ENCODE results near the gene CBX2.

Gene CBX2

DNA sequence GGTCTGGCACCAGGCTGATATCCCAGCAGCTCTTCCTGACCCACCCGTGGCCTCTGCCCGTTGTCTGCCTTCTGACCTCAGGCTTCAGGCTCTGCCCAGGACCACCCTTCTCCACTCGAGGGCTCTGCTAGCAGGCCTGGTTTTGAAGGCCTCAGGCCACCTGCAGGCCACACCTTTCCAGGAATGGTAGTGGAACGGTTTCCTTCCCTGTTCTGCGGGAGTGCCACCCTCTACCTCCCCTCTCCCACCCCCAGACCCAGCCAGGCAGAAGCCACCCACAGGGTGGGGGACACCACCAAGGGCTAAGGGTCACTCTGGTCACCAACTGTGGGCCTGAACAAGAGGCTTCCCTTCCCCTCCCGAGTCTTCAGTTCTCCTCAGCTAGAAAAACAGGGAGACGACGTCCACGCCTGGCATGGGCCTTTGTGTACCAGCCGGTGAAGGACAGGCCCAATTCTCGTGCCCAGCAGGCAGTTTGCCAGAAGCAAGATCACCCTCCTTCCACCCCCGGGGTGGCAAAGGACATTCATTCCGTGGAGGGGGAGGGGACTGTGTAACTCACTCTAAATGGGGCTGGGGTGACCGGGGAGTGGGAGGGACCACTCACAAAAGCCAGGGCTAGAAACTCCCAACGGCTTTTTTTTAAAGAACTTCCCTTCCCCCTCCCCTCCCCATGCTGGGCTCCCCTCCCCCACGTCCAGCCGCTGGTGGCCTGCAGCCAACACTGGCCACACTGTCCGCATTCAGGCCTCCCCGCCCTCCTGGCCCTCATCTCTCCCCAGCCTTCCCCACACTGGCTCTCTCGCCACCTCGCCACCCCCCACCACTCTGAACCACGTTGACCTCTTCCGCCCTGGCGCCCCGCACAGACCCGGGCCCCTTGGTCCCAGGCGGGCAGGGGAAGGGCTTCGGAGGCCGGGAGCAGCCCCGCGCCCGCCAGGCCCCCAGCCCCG, 53.6 kb downstream of the CBX2 start:
- DNase-seq: no peak

DNA sequence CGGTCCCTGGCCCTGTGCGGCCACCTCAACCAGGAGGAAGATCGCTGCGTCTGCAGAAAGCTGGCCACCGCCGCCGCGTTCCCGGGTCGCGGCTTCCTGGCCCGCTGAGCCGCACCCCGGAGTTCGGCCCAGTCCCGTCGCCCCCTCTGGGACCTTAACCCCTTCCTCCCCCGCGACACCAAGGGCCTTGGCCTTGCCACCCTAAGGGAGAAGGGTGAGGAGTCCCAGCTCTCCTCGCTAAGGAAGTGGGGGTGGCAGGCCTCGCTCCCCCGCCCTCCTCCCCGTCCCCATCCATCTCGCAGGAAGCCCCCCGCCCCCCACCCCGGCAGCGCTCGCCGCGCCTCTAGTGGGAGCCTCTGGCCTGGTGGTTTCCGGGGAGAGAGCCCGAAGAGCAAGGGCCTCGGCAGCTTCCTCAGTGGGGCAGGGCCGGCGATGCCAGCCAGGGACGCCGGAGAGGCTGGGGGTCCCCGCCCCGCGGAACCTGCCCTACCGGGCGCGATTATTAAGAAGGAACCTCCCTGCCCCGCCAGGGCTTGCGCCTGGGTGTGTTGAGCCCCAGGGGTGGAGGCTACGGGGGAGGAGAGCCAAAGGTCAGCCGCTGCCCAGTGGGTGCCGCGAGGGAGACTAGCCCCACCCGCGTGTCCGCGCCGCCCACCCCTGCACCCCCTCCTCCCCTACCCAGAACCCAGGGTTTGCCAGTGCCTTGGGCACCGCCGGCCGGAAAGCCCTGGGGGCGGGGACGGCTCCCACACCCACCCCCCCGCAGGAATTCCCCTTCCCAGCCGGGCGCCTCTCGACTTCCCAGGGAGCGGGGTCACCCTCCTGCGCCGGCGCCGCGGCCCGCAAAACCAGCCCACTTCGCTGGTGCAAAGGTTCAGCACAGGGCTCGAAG, 54.5 kb downstream of the CBX2 start:
- no peak for DNase-seq

DNA sequence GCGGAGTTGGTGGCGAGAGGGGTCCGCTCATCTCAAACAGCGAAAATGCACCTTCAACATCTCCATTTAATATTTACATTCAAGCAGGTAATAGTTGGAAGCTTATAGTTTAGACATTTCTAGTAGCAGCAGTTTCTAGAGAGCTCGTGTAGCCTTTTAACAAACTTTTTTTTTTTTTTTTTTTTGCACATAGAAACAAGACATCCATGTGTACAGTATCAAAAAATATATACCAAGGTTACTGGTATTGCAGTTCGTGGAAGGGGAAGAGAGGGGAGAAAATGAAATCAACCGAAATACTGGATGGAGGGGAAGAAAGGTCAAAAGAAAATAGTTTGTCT, 55.1 kb downstream of the CBX2 start:
- DNase-seq: no peak

DNA sequence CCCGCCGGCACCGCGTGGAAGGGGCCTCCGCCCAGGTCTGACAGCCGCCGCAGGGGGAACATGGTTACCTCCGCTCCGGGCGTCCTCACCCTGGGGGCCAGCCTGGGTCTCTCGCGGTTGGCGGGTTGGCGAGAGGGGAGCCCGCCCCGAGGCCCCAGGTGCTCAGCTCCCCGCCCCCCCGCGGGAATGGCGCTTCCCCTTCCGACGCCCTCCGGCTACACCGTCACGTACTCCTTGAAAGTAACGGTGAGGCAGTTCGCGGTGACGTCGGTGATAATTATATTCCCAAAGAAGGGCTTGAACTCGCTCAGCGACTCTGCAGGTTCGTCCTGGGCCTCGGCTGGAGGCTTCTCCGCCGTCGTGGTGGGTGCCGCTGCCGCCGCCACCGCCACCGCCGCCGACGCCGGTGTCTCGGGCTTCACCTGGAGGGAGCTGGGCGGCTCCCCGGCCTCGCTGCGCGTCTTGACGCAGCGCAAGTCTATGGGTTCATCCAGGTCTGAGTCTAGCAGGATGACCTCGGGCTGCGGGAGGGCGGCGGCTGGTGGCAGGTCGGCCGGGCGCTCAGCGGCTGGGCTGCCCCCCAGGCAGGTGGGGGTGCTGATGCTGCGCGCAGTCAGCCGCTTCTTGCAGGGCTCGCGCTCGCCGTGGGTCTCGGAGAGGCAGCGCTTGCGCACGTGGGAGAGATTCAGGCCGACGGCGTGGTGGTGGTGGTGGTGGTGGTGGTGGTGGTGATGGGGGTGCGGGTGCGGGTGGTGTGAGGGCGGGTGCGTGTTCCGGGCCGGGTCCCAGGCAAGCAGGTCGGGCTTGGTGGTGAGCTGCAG, 56.0 kb downstream of the CBX2 start:
- DNase-seq: no peak

DNA sequence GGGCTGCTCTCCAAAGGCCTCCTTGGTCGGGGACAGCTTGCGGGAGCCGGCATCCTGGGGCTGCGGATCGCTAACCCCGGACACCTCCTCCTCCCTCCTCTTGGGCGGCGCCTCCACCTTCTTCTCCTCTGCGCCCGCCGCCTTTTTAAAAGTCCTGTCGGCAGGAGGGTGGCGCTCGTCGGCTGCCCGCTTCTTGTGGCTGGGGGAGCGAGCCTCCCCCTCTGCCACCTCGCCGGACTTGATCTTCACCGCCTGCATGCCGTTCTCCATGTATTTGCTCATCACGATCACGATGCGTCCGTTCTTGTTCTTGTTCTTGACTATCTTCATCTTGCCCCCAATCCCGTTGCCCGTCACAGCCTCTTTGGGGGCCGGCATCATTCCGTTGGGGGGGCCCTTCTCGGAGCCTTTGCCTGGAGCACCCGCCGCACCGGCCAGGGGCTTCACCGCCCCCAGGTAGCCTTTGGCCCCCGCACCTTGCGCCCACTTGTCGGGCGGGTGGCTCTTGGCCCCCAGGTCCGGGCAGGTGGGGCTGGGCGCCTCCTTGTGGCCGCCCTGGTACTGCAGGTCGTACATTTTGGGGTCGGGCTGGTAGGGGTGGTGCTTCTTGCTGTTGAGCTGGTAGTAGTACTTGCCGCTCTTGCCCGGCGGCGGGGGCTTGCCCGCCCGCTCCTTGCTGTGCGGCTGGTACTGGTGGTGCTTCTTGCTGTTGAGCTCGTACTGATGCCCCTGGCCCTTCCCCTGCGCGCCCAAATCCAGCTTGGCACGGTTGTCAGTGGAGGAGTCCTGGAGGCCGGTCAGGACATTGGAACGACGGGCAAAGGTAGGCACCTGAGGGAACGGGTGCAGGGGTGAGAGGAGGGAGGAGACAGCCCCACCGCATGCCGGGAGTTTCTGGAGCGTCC, 56.9 kb downstream of the CBX2 start:
- no peak for DNase-seq

DNA sequence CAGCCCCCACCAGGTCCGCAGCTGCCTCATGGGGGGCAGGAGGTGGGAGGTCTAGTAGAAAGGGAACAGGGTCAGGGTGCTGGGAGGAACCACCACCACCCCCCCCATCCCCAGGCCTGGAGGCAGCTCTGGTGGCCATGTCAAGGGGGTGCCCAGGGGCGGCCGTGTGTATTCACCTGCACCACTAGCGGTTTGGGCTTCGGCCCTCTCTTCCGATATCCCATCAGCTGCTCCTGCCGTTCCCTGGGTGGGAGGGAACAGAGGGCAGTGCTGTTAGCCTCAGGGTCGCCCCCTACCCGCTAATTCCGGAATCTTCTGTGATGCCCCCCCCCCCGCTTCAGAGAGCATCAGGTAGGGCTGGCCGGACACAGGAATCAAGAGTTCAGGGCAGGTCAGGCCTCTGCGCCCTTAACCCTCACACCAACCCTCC, 57.5 kb downstream of the CBX2 start:
- no peak for DNase-seq

DNA sequence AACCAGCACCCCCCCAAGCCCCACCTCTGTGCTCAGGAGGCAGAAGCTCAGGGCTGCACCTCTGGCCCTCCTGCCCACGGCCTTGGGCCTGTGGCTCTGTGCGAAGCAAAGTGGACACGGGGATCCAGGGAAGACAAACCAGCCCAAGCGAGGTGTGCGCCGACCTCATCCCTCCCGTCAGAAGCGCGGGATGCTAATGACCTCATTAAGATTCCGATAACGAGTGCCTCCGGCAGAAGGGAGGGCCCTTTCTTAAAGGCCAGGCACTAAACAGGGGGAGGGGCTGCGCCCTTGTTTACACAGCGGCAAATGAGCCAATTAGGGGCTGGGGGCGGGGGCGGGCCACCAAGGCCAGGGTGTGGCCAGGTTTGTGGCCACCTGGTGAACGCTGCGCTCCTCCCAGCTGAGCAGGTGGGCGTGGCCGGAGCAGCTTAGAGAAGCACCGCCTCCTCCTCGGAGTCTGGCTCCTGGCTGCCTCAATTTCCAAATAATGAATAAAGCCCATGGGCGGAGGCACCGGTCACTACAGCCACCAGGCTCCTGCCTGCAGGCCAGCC, 58.1 kb downstream of the CBX2 start:
- DNase-seq: no peak

DNA sequence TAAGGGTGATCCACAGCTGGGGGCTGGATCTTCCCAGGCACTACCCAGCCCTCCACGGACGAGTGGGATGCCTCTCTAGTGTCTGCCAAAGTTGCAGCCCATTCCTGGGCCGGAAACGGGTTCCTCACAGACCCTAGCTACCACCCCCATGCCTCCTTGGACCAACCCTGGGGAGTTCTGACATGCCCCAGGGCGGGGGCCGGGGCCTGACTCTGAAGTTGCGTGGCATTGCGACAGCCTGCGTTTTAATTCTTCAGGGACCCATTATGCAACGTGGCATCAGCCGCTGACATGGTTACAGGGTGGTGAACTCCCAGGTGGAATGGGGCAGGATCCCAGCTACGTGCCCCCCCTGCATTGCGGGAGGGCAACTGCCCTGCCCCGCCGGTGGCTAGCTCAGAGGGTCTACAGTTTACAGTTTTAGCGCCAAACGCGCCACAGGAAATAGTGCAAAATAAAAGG, 58.6 kb downstream of the CBX2 start:
- no peak for DNase-seq

DNA sequence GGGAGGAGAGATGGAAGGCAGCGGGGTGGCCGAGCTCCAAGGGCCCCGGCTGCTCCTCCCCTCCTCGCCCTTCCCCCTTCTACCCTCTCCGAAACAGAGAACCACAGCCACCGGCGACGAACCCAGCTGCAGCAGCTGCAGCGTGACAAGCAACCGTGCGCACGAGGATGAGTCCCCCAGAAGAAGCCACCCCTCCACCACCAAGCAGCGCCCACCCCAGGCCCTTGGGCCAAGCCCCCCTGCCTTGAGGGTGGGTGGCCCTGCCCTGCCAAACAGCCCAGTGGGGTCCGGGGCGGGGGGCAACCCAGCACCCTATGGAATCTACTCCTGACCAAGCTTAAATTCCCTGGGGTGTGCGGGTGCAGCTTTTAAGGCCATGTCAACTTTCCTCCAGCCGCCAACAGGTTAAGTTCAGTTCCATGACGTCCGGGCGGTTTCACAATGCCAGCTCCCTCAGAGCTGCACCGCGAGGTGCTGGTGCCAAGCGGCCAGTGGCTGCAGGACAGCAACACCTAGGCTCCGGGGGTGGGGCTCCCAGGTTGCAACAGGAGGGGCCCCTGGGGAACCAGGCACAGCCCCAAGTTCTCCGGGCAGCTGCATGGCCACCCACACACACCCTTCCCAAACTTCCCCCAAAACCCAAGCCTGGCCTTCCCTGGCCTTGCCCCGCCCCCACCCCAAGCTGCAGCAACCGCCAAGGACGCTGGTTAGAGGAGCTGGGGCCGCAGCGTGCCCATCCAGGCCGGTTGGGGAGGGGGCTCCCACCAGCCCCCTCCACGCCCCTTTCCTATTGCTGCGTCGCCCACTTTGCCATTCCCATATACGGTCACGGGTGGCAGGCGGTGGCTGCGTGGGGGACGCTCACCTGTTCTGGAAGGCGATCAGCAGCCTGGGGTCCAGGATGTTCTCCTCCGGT, 59.3 kb downstream of the CBX2 start:
- DNase-seq: no peak
